GM23338 (cell line): Measurements from ENCODE around the gene MIER2. TPM values are rescaled to one million over a fixed set of nuclear protein-coding genes. Genes with fewer than 3 reads are reported as not detected.
A peak's percentile ranks its signal among the peaks of the same experiment; 100 is the strongest.

Experiments used
- ATAC-seq: fragments of 200-7000 bp; cut with Tn5 transposase; 3 replicates; pipeline ENCODE4 v1.9.1; 2020
- DNase-seq: peaks from one replicate; pipeline ENCODE4 v3.0.0-alpha.2; 2015; ENCODE audit warnings: low spot score
- H2AFZ ChIP-seq: fragments of 200-600 bp; sonication (generic); 2 replicates; pipeline ENCODE4 v1.8.0; 2016; ENCODE audit warnings: antibody characterized with exemption, mild to moderate bottlenecking, moderate library complexity
- H3F3A ChIP-seq: fragments of 200-600 bp; sonication (generic); replicated peaks from 2 replicates; pipeline ENCODE4 v1.8.0; 2017; ENCODE audit warnings: antibody characterized with exemption, mixed run types, low read depth
- H3K27ac ChIP-seq: fragments of 200-600 bp; sonication (generic); 2 replicates; pipeline ENCODE4 v1.6.1; 2016; ENCODE audit warnings: low read depth
- H3K27me3 ChIP-seq: fragments of 200-600 bp; sonication (generic); 2 replicates; pipeline ENCODE4 v1.8.0; 2016; ENCODE audit warnings: mild to moderate bottlenecking, mixed run types, moderate library complexity; ENCODE audit not compliant: insufficient read depth
- H3K36me3 ChIP-seq: fragments of 200-600 bp; sonication (generic); 2 replicates; pipeline ENCODE4 v1.8.0; 2016; ENCODE audit warnings: mild to moderate bottlenecking; ENCODE audit not compliant: insufficient read depth
- H3K4me1 ChIP-seq: fragments of 200-600 bp; sonication (generic); 2 replicates; pipeline ENCODE4 v1.8.0; 2016; ENCODE audit warnings: mild to moderate bottlenecking, moderate library complexity; ENCODE audit not compliant: insufficient read depth
- H3K4me2 ChIP-seq: fragments of 200-600 bp; sonication (generic); 2 replicates; pipeline ENCODE4 v1.7.1; 2017; ENCODE audit warnings: mixed run types
- H3K4me3 ChIP-seq: fragments of 200-600 bp; sonication (generic); 2 replicates; pipeline ENCODE4 v1.6.1; 2016; ENCODE audit warnings: mixed run types
- H3K79me2 ChIP-seq: fragments of 200-600 bp; sonication (generic); replicated peaks from 2 replicates; pipeline ENCODE4 v1.8.0; 2017; ENCODE audit warnings: mild to moderate bottlenecking; ENCODE audit not compliant: insufficient read depth
- H3K9me2 ChIP-seq: fragments of 200-600 bp; sonication (generic); 2 replicates; pipeline ENCODE4 v1.8.0; 2017; ENCODE audit not compliant: insufficient read depth
- H4K20me1 ChIP-seq: fragments of 200-600 bp; sonication (generic); replicated peaks from 2 replicates; pipeline ENCODE4 v1.8.0; 2017; ENCODE audit warnings: mild to moderate bottlenecking; ENCODE audit not compliant: insufficient read depth
- H3K27ac Mint-ChIP-seq: 2 replicates; pipeline ENCODE4 v1.8.0; 2020; ENCODE audit warnings: inconsistent platforms, mild to moderate bottlenecking, moderate library complexity, mixed read lengths
- H3K27me3 Mint-ChIP-seq: 3 replicates; pipeline ENCODE4 v1.8.0; 2022; ENCODE audit warnings: low read depth, mild to moderate bottlenecking, moderate library complexity, mixed read lengths, inconsistent platforms; ENCODE audit not compliant: insufficient read depth, poor library complexity
- H3K36me3 Mint-ChIP-seq: 3 replicates; pipeline ENCODE4 v1.8.0; 2021; ENCODE audit warnings: low read depth, mild to moderate bottlenecking, inconsistent platforms, moderate library complexity, mixed read lengths
- H3K4me1 Mint-ChIP-seq: 3 replicates; pipeline ENCODE4 v1.8.0; 2020; ENCODE audit warnings: mild to moderate bottlenecking, inconsistent platforms, mixed read lengths
- H3K4me3 Mint-ChIP-seq: 3 replicates; pipeline ENCODE4 v1.8.0; 2021; ENCODE audit warnings: moderate library complexity, mild to moderate bottlenecking, inconsistent platforms, mixed read lengths
- H3K9me3 Mint-ChIP-seq: 3 replicates; pipeline ENCODE4 v1.8.0; 2020; ENCODE audit warnings: moderate library complexity, mild to moderate bottlenecking, inconsistent platforms, mixed read lengths
- CTCF ChIP-seq, 2 experiments: fragments of 200-600 bp in 1 of 2; sonication (generic) in 1 of 2; conservative IDR thresholded peaks; 2 replicates each; pipeline versions ENCODE4 v1.5.1 to v1.6.1; 2016 to 2017; ENCODE audit warnings: antibody characterized with exemption in 2 of 2, low read depth in 2 of 2, mild to moderate bottlenecking in 2 of 2, moderate library complexity in 1 of 2
- NANOG ChIP-seq: IDR thresholded peaks from 2 replicates; pipeline ENCODE4 v1.6.1; 2016; ENCODE audit warnings: antibody characterized with exemption, borderline replicate concordance
- POLR2AphosphoS5 ChIP-seq: IDR thresholded peaks from 2 replicates; pipeline ENCODE4 v1.6.1; 2016; ENCODE audit warnings: antibody characterized with exemption, low read depth
- ZNF331 ChIP-seq: fragments of 250-450 bp; sonication (Bioruptor Pico); IDR thresholded peaks from 2 replicates; pipeline ENCODE4 v1.5.0; 2020; ENCODE audit warnings: low read depth, mild to moderate bottlenecking, moderate library complexity
- polyA plus RNA-seq: library from polyadenylated mRNA; unstranded; fragments of >200 nt; fragmentation: Nextera tagmentation; extraction: Ambion mirVana; gene quantifications from 2 replicates; pipeline ENCODE4 v1.2.1, GENCODE V29; 2016
- total RNA-seq: library from RNA; depleted of rRNA; stranded (reverse); fragments of >200 nt; shearing (Covaris generic); gene quantifications from 2 replicates; pipeline ENCODE4 v1.2.3, GENCODE V29; 2014
- TF ChIP-seq, protein P1 (sequence below): fragments of 250-450 bp; sonication (Bioruptor Pico); IDR thresholded peaks from 2 replicates; pipeline ENCODE4 v1.5.0; 2020; ENCODE audit warnings: mild to moderate bottlenecking, moderate library complexity

The MIER2 gene
- total and polyA plus RNA-seq, 2 experiments from 2014 or later: 30.2 to 37.9 TPM

GRCh38 chr19:295687-296370 lies 48.8 kb downstream of the MIER2 start:
- Mint-ChIP-seq H3K4me1 (peaks cover 24% of the 10 kb centered on the region), H3K9me3 (peaks cover 24% of the 10 kb centered on the region), H3K36me3 (peaks cover 16% of the 10 kb centered on the region), H3K27me3 (peaks cover 20% of the 10 kb centered on the region), H3K4me3 (no peak overlapping the region), H3K27ac (0 out of 2 replicates have a peak overlapping the region, but pooled peaks have one; percentile 42)
- peaks cover 15% of the 10 kb centered on the region; the same call in 1 of the 2 replicates for H3K4me1 ChIP-seq
- H3K36me3 ChIP-seq: no peaks in the 10 kb centered on the region
- H3K4me3 ChIP-seq: no peak overlapping the region
- peaks cover 2% of the 10 kb centered on the region; the same call in 1 of the 2 replicates for H4K20me1 ChIP-seq
- no peaks in the 10 kb centered on the region for H3F3A ChIP-seq
- H3K27ac ChIP-seq: no peak overlapping the region
- H3K4me2 ChIP-seq: no peak overlapping the region; the same call in 1 of the 2 replicates
- ATAC-seq (peak; percentile 4; the same call in 2 of the 3 replicates), DNase-seq (no peak)
- H3K9me2 ChIP-seq: no peaks in the 10 kb centered on the region
- no peak overlapping the region for H2AFZ ChIP-seq
- no peak for TF ChIP-seq POLR2AphosphoS5
- peaks cover 12% of the 10 kb centered on the region for H3K27me3 ChIP-seq
- no peaks in the 10 kb centered on the region for H3K79me2 ChIP-seq

DNA sequence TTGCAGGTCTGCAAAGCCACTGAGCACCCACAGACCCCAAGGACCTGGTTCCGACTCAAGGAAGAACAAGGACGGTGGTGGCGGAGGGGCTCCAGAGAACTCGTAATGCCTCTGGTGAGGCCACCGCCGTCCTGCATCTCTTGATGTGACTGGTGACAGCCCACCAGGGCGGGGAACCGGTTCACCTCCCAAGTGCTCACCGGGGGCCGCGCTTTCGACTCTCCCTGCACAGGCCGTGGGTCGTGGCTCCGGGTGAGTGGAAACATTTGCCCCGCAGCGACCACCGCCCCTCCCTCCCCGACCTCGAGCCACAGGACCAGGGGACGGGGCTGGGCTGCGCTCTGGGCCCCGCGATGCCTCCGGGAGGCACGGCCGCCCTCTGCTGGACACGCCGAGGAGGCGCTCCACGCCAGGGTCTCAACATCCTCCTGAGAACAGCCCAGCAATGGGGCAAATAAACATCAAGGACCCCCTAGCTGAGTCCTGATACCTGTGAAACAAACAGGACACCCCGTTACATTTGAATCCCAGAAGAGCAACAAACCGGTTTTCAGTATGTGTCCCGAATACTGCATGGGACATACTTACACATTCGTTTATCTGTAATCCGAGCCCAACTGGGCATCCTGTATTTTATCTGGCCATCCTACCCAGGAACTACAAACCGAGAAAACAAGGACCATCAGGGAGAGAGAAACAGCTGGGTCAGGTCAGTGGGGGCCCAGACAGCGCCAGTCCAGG lies 49.5 kb downstream of the MIER2 start:
- Mint-ChIP-seq H3K4me3 (peak overlapping the region; percentile 57; the same call in 2 of the 3 replicates), H3K27me3 (peaks cover 25% of the 10 kb centered on the region), H3K9me3 (peaks cover 28% of the 10 kb centered on the region), H3K27ac (no peak overlapping the region), H3K4me1 (peaks cover 24% of the 10 kb centered on the region), H3K36me3 (peaks cover 18% of the 10 kb centered on the region)
- Histone ChIP-seq H3K36me3 (no peaks in the 10 kb centered on the region), H3K27ac (no peak overlapping the region), H4K20me1 (peaks cover 2% of the 10 kb centered on the region; the same call in 1 of the 2 replicates), H2AFZ (no peak overlapping the region), H3K4me2 (peak overlapping the region; percentile 88), H3K4me1 (peaks cover 15% of the 10 kb centered on the region; the same call in 1 of the 2 replicates), H3K79me2 (no peaks in the 10 kb centered on the region), H3F3A (peaks cover under 1% of the 10 kb centered on the region; the same call in 1 of the 2 replicates), H3K4me3 (peak overlapping the region; percentile 54), H3K9me2 (no peaks in the 10 kb centered on the region), H3K27me3 (peaks cover 12% of the 10 kb centered on the region)
- DNase-seq (peak; percentile 81), ATAC-seq (peak; percentile 82)
- peak; percentile 74 to 90 for TF ChIP-seq CTCF (conservative IDR thresholded peaks at IDR 0.05; ENCODE audit: low read depth in 2 of 2)
- no peak for TF ChIP-seq ZNF331 (CRISPR knock-in tag)
- TF ChIP-seq POLR2AphosphoS5: peak; percentile 34; the same call in 1 of the 2 replicates

- Histone ChIP-seq H3K27me3 (peaks cover 12% of the 10 kb centered on the region), H3K27ac (no peak overlapping the region), H3F3A (peaks cover 7% of the 10 kb centered on the region), H3K79me2 (no peaks in the 10 kb centered on the region), H3K4me3 (peak overlapping the region; percentile 54), H3K4me2 (peak overlapping the region; percentile 88), H4K20me1 (peaks cover 2% of the 10 kb centered on the region; the same call in 1 of the 2 replicates), H3K9me2 (no peaks in the 10 kb centered on the region), H3K36me3 (no peaks in the 10 kb centered on the region), H2AFZ (no peak overlapping the region), H3K4me1 (peaks cover 16% of the 10 kb centered on the region)
- H3K36me3 Mint-ChIP-seq: peaks cover 18% of the 10 kb centered on the region
- peak overlapping the region; percentile 57; the same call in 2 of the 3 replicates for H3K4me3 Mint-ChIP-seq
- no peak overlapping the region for H3K27ac Mint-ChIP-seq
- ATAC-seq (peak; percentile 3), DNase-seq (peak; percentile 65)
- H3K9me3 Mint-ChIP-seq: peaks cover 28% of the 10 kb centered on the region
- peaks cover 25% of the 10 kb centered on the region for H3K27me3 Mint-ChIP-seq
- H3K4me1 Mint-ChIP-seq: peaks cover 29% of the 10 kb centered on the region
- TF ChIP-seq NANOG: no peak
- TF ChIP-seq, protein P1, sequence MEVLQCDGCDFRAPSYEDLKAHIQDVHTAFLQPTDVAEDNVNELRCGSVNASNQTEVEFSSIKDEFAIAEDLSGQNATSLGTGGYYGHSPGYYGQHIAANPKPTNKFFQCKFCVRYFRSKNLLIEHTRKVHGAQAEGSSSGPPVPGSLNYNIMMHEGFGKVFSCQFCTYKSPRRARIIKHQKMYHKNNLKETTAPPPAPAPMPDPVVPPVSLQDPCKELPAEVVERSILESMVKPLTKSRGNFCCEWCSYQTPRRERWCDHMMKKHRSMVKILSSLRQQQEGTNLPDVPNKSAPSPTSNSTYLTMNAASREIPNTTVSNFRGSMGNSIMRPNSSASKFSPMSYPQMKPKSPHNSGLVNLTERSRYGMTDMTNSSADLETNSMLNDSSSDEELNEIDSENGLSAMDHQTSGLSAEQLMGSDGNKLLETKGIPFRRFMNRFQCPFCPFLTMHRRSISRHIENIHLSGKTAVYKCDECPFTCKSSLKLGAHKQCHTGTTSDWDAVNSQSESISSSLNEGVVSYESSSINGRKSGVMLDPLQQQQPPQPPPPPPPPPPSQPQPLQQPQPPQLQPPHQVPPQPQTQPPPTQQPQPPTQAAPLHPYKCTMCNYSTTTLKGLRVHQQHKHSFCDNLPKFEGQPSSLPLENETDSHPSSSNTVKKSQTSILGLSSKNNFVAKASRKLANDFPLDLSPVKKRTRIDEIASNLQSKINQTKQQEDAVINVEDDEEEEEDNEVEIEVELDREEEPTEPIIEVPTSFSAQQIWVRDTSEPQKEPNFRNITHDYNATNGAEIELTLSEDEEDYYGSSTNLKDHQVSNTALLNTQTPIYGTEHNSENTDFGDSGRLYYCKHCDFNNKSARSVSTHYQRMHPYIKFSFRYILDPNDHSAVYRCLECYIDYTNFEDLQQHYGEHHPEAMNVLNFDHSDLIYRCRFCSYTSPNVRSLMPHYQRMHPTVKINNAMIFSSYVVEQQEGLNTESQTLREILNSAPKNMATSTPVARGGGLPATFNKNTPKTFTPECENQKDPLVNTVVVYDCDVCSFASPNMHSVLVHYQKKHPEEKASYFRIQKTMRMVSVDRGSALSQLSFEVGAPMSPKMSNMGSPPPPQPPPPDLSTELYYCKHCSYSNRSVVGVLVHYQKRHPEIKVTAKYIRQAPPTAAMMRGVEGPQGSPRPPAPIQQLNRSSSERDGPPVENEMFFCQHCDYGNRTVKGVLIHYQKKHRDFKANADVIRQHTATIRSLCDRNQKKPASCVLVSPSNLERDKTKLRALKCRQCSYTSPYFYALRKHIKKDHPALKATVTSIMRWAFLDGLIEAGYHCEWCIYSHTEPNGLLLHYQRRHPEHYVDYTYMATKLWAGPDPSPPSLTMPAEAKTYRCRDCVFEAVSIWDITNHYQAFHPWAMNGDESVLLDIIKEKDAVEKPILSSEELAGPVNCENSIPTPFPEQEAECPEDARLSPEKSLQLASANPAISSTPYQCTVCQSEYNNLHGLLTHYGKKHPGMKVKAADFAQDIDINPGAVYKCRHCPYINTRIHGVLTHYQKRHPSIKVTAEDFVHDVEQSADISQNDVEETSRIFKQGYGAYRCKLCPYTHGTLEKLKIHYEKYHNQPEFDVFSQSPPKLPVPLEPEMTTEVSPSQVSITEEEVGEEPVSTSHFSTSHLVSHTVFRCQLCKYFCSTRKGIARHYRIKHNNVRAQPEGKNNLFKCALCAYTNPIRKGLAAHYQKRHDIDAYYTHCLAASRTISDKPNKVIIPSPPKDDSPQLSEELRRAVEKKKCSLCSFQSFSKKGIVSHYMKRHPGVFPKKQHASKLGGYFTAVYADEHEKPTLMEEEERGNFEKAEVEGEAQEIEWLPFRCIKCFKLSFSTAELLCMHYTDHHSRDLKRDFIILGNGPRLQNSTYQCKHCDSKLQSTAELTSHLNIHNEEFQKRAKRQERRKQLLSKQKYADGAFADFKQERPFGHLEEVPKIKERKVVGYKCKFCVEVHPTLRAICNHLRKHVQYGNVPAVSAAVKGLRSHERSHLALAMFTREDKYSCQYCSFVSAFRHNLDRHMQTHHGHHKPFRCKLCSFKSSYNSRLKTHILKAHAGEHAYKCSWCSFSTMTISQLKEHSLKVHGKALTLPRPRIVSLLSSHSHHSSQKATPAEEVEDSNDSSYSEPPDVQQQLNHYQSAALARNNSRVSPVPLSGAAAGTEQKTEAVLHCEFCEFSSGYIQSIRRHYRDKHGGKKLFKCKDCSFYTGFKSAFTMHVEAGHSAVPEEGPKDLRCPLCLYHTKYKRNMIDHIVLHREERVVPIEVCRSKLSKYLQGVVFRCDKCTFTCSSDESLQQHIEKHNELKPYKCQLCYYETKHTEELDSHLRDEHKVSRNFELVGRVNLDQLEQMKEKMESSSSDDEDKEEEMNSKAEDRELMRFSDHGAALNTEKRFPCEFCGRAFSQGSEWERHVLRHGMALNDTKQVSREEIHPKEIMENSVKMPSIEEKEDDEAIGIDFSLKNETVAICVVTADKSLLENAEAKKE (CRISPR knock-in tag): no peak
These were observed 50.2 kb downstream of the MIER2 start for GRCh38 chr19:294341-294945.
